ENCODE results near the gene BGLAP. TPM values are rescaled to one million over a fixed set of nuclear protein-coding genes. Genes with fewer than 3 reads are reported as not detected.

Gene BGLAP
- total and polyA plus RNA-seq, 2 of the 13 experiments (the other 11 are each of a cell fraction or from before 2014, with no cell fraction given) = 0.62 to 1.6 TPM

DNA sequence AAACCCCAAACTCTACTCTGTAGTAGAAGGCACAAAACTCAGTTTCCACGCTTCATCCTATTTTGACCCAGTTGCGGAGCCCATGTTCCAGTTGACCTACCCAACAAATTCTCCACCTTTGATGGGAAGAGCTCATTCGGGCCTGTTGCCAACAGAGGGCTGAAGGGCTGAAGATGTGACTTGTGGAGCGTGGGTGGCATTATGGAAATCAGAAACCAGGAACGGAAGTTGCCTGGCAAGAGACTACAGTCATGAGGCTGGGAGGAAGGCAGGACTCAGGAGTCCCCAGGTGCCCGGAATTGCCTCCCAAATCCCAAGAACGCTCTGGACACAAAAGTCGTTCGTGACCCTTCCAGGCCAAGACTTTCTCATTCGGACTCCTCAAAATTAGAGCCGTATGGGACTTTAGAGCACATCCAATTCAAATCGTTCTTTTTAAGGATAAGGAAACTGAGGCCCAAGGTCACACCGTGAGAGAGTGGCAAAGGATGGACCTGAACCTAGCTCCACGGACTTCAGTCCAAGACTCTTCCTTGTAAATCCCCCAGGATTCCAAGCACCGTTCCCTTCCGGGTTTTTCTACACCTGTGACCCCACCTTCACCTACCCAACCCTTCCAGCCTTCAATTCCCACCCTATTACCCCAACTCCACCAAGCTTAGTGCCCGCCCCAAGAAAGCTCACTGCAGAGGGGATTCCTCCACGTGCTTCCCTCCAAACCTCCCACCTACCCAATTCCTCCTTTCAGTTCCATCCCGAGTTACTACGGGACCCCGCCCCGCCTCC is 39.9 kb downstream of the BGLAP start:
- peak; percentile 58 for FAIRE-seq
- H3K4me1 ChIP-seq (ENCODE audit: insufficient read depth, low read length) = peaks cover 33% of the 10 kb centered on the region
- WGBS (ENCODE audit: low lambda C conversion rate) = 9% methylated on average over 21 of the region's 22 CpGs
- no peak for TF ChIP-seq ZNF703 (CRISPR knock-in tag; IDR thresholded peaks at IDR 0.05; ENCODE audit: borderline replicate concordance)
- 0 out of 2 replicates have a peak, but pooled peaks have one; percentile 21 for TF ChIP-seq ETV5 (CRISPR knock-in tag; IDR thresholded peaks at IDR 0.05; ENCODE audit: borderline replicate concordance)
- no peak for TF ChIP-seq GABPA (IDR thresholded peaks at IDR 0.05; ENCODE audit: low read depth, low read length)
- TF ChIP-seq GABPA (CRISPR knock-in tag; IDR thresholded peaks at IDR 0.05; ENCODE audit: low read depth) = peak; percentile 56
- TF ChIP-seq ZNF143 (CRISPR knock-in tag; IDR thresholded peaks at IDR 0.05) = peak; percentile 75
- peak; percentile 56; the same call in 1 of the 2 replicates for TF ChIP-seq ELF1 (CRISPR knock-in tag; IDR thresholded peaks at IDR 0.05)
- no peak for TF ChIP-seq MTA1 (CRISPR knock-in tag; IDR thresholded peaks at IDR 0.05; ENCODE audit: borderline replicate concordance)
- TF ChIP-seq, protein P1, sequence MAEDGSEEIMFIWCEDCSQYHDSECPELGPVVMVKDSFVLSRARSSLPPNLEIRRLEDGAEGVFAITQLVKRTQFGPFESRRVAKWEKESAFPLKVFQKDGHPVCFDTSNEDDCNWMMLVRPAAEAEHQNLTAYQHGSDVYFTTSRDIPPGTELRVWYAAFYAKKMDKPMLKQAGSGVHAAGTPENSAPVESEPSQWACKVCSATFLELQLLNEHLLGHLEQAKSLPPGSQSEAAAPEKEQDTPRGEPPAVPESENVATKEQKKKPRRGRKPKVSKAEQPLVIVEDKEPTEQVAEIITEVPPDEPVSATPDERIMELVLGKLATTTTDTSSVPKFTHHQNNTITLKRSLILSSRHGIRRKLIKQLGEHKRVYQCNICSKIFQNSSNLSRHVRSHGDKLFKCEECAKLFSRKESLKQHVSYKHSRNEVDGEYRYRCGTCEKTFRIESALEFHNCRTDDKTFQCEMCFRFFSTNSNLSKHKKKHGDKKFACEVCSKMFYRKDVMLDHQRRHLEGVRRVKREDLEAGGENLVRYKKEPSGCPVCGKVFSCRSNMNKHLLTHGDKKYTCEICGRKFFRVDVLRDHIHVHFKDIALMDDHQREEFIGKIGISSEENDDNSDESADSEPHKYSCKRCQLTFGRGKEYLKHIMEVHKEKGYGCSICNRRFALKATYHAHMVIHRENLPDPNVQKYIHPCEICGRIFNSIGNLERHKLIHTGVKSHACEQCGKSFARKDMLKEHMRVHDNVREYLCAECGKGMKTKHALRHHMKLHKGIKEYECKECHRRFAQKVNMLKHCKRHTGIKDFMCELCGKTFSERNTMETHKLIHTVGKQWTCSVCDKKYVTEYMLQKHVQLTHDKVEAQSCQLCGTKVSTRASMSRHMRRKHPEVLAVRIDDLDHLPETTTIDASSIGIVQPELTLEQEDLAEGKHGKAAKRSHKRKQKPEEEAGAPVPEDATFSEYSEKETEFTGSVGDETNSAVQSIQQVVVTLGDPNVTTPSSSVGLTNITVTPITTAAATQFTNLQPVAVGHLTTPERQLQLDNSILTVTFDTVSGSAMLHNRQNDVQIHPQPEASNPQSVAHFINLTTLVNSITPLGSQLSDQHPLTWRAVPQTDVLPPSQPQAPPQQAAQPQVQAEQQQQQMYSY (CRISPR knock-in tag; IDR thresholded peaks at IDR 0.05) = peak; percentile 92
- no peak for TF ChIP-seq SP2 (CRISPR knock-in tag; IDR thresholded peaks at IDR 0.05)
- peak; percentile 53; the same call in 1 of the 2 replicates for TF ChIP-seq ZNF891 (CRISPR knock-in tag; IDR thresholded peaks at IDR 0.05)
- TF ChIP-seq KLF6 (CRISPR knock-in tag; IDR thresholded peaks at IDR 0.05) = 0 out of 2 replicates have a peak, but pooled peaks have one; percentile 10
- TF ChIP-seq CBX5 (CRISPR knock-in tag; IDR thresholded peaks at IDR 0.05; ENCODE audit: borderline replicate concordance) = 0 out of 2 replicates have a peak, but pooled peaks have one; percentile 9
- TF ChIP-seq ZNF562 (CRISPR knock-in tag; IDR thresholded peaks at IDR 0.05; ENCODE audit: borderline replicate concordance) = no peak
- TF ChIP-seq ELF3 (CRISPR knock-in tag; IDR thresholded peaks at IDR 0.05) = peak; percentile 39; the same call in 1 of the 2 replicates
- 0 out of 2 replicates have a peak, but pooled peaks have one; percentile 19 for TF ChIP-seq ZNF446 (CRISPR knock-in tag; IDR thresholded peaks at IDR 0.05)
- TF ChIP-seq DZIP1 (CRISPR knock-in tag; IDR thresholded peaks at IDR 0.05) = 0 out of 2 replicates have a peak, but pooled peaks have one; percentile 21
- no peak for TF ChIP-seq NFKB2 (CRISPR knock-in tag; IDR thresholded peaks at IDR 0.05; ENCODE audit: borderline replicate concordance)
- peak; percentile 2; the same call in 1 of the 2 replicates for TF ChIP-seq RARA (CRISPR knock-in tag; IDR thresholded peaks at IDR 0.05)
- peak; percentile 3 for TF ChIP-seq ZEB1 (IDR thresholded peaks at IDR 0.05; ENCODE audit: insufficient replicate concordance, low read depth)

More for the DNA sequence above, 39.9 kb downstream of the BGLAP start:
- BruUV-seq (replicated peaks) = TSS peak; percentile 55
- ChIA-PET POLR2A (interaction anchor here (0.7 to 7.1 kb wide), 23 partner anchors 10 to 228 kb away, joined by 3 to 115 read pairs (median 5); partner anchors contain the start of genes CCT3, GLMP, LAMTOR2 and PAQR6), CTCF (ENCODE audit: low intra/inter-chr PET ratio, low total read pairs) (no interaction called here)
- Histone ChIP-seq H3K27me3 (ENCODE audit: control insufficient read depth in 1 of 2, insufficient read depth in 2 of 2, low read length in 2 of 2) (no peaks in the 10 kb centered on the region; a peak in 1 of 5 replicates), H3K4me3 (replicated peaks in 1 of 3; ENCODE audit: insufficient read depth in 1 of 3, low read depth in 2 of 3, low read length in 3 of 3) (peak overlapping the region; percentile 71 to 95 (median 87)), H3K9me3 (ENCODE audit: low read length) (no peaks in the 10 kb centered on the region), H3K9ac (ENCODE audit: insufficient read depth, low read depth, low read length) (peak overlapping the region; percentile 96), H3K4me2 (ENCODE audit: low read depth, low read length) (peak overlapping the region; percentile 88), H3K79me2 (ENCODE audit: insufficient read depth, low read length) (peaks cover 50% of the 10 kb centered on the region), H3K36me3 (replicated peaks in 1 of 2; ENCODE audit: control insufficient read depth in 1 of 2, insufficient read depth in 2 of 2, low read length in 2 of 2) (peaks cover 12 to 37% of the 10 kb centered on the region in 2 experiments), H4K20me1 (ENCODE audit: insufficient read depth, low read length) (peaks cover 14% of the 10 kb centered on the region), H3K27ac (ENCODE audit: extremely low read length, insufficient read depth, low read length) (peak overlapping the region; percentile 78), H2AFZ (ENCODE audit: low read length) (no peak overlapping the region)
- intact Hi-C loops (cut with micrococcal nuclease; ENCODE audit: unreplicated experiment) (no loop called here), in situ Hi-C loops (cut with HindIII; ENCODE audit: extremely low pct_ligation_motif_present, low pct_unique_long_range_greater_than_20kb) (no loop called here)
- DNase-seq (ENCODE audit: low spot score) (peak; percentile 35), ATAC-seq (peak; percentile 21)

Measured in HepG2 (cell line).